BJ (cell line): Measurements from ENCODE around the gene NRCAM. TPM values are rescaled to one million over a fixed set of nuclear protein-coding genes. Genes with fewer than 3 reads are reported as not detected.
A peak's percentile ranks its signal among the peaks of the same experiment; 100 is the strongest.

Source experiments
- CTCF ChIA-PET: fragments of 350-600 bp; formaldehyde crosslinking; extraction: SDS; loops from one replicate; lab custom pipeline; 2021; ENCODE audit warnings: antibody characterized with exemption, inconsistent platforms; lab: Yijun Ruan, JAX
- POLR2A ChIA-PET: fragments of 300-600 bp; sonication (Branson Sonifier 250); formaldehyde crosslinking; extraction: SDS; loops from one replicate; lab custom pipeline; 2021; ENCODE audit warnings: antibody characterized with exemption; lab: Charles Lee
- DNase-seq: peaks from one replicate; pipeline ENCODE4 v3.0.0-alpha.2; 2011; ENCODE audit warnings: low read depth
- H3K27me3 ChIP-seq: 2 replicates; pipeline ENCODE4 v1.6.0; 2011; ENCODE audit warnings: low read length; ENCODE audit not compliant: control insufficient read depth, insufficient read depth
- H3K36me3 ChIP-seq: 2 replicates; pipeline ENCODE4 v1.5.1; 2011; ENCODE audit warnings: low read length; ENCODE audit not compliant: control insufficient read depth, insufficient read depth
- H3K4me3 ChIP-seq: 2 replicates; pipeline ENCODE4 v1.5.1; 2011; ENCODE audit warnings: low read depth, mild to moderate bottlenecking, control low read depth, low read length
- CTCF ChIP-seq: IDR thresholded peaks from 2 replicates; pipeline ENCODE4 v1.5.1; 2011; ENCODE audit warnings: low read depth, mild to moderate bottlenecking, control low read depth, inconsistent platforms, low read length, moderate library complexity; ENCODE audit not compliant: insufficient read depth
- polyA plus RNA-seq: library from polyadenylated mRNA; depleted of rRNA; stranded (reverse); fragments of >200 nt; gene quantifications from 2 replicates; pipeline ENCODE4 v1.2.3, GENCODE V29; 2011

Gene NRCAM
- polyA plus RNA-seq, 1 experiment = 1.1 TPM

- TF ChIP-seq CTCF = no peak
- no peak for DNase-seq
- Histone ChIP-seq H3K36me3 (no peaks in the 10 kb centered on the region), H3K4me3 (no peak overlapping the region), H3K27me3 (no peaks in the 10 kb centered on the region)
- CTCF ChIA-PET = interaction anchor here (1.9 kb wide), 1 partner anchor 41 kb away, joined by 4 read pairs; no protein-coding TSS in a partner anchor
- POLR2A ChIA-PET = no interaction called here
Observed at GRCh38 chr7:108104324-108104723, 351.9 kb downstream of the NRCAM start.

GRCh38 chr7:108103558-108104298, 352.5 kb downstream of the NRCAM start:
- Histone ChIP-seq H3K4me3 (no peak overlapping the region), H3K27me3 (no peaks in the 10 kb centered on the region), H3K36me3 (no peaks in the 10 kb centered on the region)
- ChIA-PET POLR2A (no interaction called here), CTCF (interaction anchor here (1.9 kb wide), 1 partner anchor 42 kb away, joined by 4 read pairs; no protein-coding TSS in a partner anchor)
- no peak for TF ChIP-seq CTCF
- DNase-seq = no peak

DNA sequence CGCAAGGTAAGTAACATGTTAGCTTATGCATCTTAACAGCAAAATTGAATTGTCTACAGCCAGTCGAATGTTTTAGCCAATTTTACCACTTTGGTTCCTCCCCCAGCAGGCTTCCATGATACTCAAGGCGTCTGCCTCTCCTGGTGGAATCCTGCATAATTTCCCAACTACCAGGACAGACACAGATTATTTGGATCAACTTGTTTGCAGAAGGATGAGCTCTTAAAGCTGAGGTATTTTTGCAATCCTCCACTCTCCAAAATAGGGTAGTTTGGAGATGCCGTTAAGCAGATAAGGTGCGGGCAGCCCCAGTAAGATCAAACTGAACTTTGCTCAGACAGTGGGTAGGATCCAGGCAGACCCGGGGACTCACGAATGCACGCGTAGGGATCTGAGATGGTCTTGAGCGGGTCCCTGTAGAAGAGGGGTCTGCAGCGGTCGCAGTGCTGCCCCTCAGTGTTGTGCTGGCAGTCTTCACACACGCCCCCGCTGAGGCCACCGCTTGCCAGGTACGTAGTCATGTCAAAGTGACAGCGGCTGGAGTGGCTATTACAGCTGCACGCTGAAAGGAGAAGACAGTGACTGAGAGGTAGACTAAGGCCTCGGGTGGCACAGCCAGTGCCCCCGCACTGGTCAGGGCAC, 353.4 kb downstream of the NRCAM start:
- Histone ChIP-seq H3K27me3 (no peaks in the 10 kb centered on the region), H3K36me3 (no peaks in the 10 kb centered on the region), H3K4me3 (no peak overlapping the region)
- TF ChIP-seq CTCF = no peak
- ChIA-PET POLR2A (no interaction called here), CTCF (interaction anchor here (1.9 kb wide), 1 partner anchor 43 kb away, joined by 4 read pairs; no protein-coding TSS in a partner anchor)
- DNase-seq = no peak

DNA sequence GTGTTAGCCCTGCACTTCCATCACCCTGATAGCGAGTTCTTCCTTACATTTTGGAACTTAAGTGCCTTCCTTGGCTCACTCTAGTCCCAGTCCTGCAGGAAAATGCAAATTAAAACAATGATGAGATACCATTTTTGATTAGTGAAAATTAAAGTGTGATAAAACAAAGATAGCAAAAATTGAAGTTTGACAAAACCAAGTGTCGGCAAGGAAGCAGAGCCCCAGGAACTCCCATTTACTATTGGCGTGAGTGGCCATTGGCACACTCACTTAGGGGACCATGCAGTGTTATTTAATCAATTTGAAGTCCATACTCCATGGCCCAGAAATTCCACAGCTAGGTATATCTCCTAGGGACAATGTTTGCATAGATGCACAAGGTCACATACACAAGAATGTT, 354.5 kb downstream of the NRCAM start:
- CTCF ChIA-PET = no interaction called here
- no peak for DNase-seq
- no peaks in the 10 kb centered on the region for H3K36me3 ChIP-seq
- TF ChIP-seq CTCF = no peak
- no peaks in the 10 kb centered on the region for H3K27me3 ChIP-seq
- no peak overlapping the region for H3K4me3 ChIP-seq
- POLR2A ChIA-PET = no interaction called here

DNA sequence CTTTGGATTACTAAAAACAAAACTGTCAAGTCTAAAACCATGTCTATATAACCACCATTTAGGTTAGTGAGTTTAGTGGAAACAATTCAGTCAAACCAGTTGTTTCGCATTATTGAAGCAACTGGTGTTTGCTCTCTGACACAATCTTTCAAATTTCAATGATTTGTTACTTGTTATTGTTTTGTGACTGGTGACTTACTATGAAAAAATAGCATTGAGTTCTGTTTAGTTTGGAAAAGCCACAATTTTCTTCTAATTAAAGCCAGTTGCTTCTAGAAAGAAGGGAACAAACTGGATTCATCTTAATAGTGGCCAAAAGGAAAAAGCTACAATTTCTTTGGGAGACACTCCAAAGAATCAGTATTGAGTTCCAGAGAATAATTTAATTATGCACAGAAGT, 356.5 kb downstream of the NRCAM start:
- CTCF ChIA-PET = interaction anchor here (1.7 kb wide), 1 partner anchor 14 kb away, joined by 4 read pairs; no protein-coding TSS in a partner anchor
- no peak overlapping the region for H3K4me3 ChIP-seq
- DNase-seq = peak; percentile 57
- TF ChIP-seq CTCF = no peak
- no peaks in the 10 kb centered on the region for H3K27me3 ChIP-seq
- POLR2A ChIA-PET = no interaction called here
- H3K36me3 ChIP-seq = no peaks in the 10 kb centered on the region
